ENCODE measurements around the gene NRTN. TPM values are rescaled to one million over a fixed set of nuclear protein-coding genes. Genes with fewer than 3 reads are reported as not detected.

NRTN gene
- polyA plus RNA-seq, 3 donors: not detected

DNA sequence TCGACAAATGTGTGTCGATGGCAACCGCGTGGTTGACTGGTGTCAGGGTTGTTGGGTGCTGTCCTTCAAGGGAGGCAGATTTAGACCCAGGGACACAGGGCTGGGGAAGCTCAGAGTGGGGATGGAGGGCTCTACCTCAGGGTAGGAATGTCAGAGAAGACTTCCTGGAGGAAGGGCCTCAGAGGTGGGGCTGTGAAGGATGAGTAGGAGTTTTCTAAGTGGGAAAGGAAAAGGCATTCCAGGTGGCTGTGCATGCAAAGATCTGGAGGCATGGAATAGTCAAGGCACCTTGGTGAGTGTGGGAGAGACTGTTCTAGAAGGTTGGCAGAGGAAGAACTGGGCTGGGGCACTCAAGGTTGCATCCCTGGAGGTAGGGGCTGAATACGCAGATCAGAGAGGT, 2.0 kb downstream of the NRTN start:
- H3K27me3 Mint-ChIP-seq (ENCODE audit: low read depth in 3 of 3): peaks cover 44 to 57% (median 55%) of the 10 kb centered on the region in 3 donors
- Histone ChIP-seq H3K27me3 (ENCODE audit: control insufficient read depth in 2 of 2, insufficient read depth in 2 of 2, low read length in 2 of 2) (peaks cover 10 to 48% of the 10 kb centered on the region in 2 donors), H3K27ac (ENCODE audit: low read depth in 1 of 2, low read length in 2 of 2) (no peak overlapping the region), H2AFZ (ENCODE audit: insufficient read depth, low read depth, low read length, poor library complexity, severe bottlenecking) (no peak overlapping the region), H3K36me3 (replicated peaks in 1 of 2; ENCODE audit: control insufficient read depth in 1 of 2, insufficient read depth in 2 of 2, low read length in 2 of 2) (no peaks in the 10 kb centered on the region), H3K9me3 (replicated peaks in 1 of 2; ENCODE audit: control insufficient read depth in 1 of 2, insufficient read depth in 1 of 2, low read length in 2 of 2) (peaks cover 10 to 17% of the 10 kb centered on the region in 2 donors), H4K20me1 (ENCODE audit: insufficient read depth, low read length) (no peaks in the 10 kb centered on the region), H3K79me2 (ENCODE audit: insufficient read depth, low read length) (no peaks in the 10 kb centered on the region), H3K4me2 (replicated peaks; ENCODE audit: extremely low read depth, low read length, poor library complexity, severe bottlenecking) (no peak overlapping the region), H3K9ac (ENCODE audit: insufficient read depth, low read length, poor library complexity, severe bottlenecking) (no peak overlapping the region), H3K4me3 (replicated peaks in 1 of 3; ENCODE audit: low read depth in 2 of 3, low read length in 3 of 3) (no peak overlapping the region), H3K4me1 (ENCODE audit: control insufficient read depth in 1 of 2, insufficient read depth in 2 of 2, low read length in 2 of 2) (peaks cover 15 to 16% of the 10 kb centered on the region in 2 donors)
- H3K9me3 Mint-ChIP-seq: peaks cover 0 to 22% (median 13%) of the 10 kb centered on the region in 7 donors
- peak overlapping the region in 1 of 7 donors; percentile 69 for H3K27ac Mint-ChIP-seq
- WGBS (ENCODE audit: insufficient coverage): 100% methylated on average over 1 of the region's 5 CpGs
- H3K36me3 Mint-ChIP-seq: peaks cover 0 to 6% of the 10 kb centered on the region in 2 donors
- peaks cover 22% of the 10 kb centered on the region for H3K4me1 Mint-ChIP-seq
- DNase-seq: no peak
- TF ChIP-seq CTCF (IDR thresholded peaks at IDR 0.05): no peak
- intact Hi-C loops (cut with micrococcal nuclease): loop anchor here in 1 of 2 donors (5.0 to 10.0 kb wide), 2 partner anchors 85 to 218 kb away; no protein-coding TSS in a partner anchor
- H3K4me3 Mint-ChIP-seq: peak overlapping the region in 1 of 2 donors; percentile 21

DNA sequence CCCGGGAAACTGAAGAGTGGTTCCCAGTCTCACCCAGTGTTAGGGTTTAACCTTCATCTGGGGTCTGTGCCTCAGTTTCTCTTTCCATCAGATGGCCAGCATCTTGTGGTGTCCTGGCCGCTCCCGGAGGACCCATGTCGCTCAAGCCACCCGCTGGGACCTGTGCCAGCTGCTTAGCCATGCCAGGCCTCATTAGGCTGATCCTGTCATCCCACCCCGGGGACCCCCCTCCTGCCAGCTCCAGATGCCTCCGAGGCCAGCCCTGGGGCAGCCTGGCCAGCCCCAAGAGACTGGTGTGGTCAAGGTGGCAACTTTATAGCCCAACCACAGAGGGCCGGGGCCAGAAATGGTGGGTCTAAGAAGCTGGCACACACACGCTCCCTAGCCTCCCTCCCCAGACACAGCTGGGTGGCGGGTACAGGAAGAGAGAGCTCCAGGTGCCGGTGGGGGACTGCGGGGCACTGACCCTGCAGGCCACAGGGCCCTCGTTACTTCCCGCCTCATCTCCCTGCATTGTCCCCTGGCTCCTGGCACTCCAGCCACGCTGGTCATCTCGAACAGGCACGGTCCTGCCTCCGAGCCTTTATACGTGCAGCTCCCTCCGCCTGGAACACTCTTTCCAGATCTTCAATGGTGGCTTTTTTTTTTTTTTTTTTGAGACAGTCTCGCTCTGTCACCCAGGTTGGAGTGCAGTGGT, 3.4 kb downstream of the NRTN start:
- no peaks in the 10 kb centered on the region for H4K20me1 ChIP-seq (ENCODE audit: insufficient read depth, low read length)
- H3K4me1 Mint-ChIP-seq: peaks cover 19% of the 10 kb centered on the region
- no peak overlapping the region for H3K4me3 Mint-ChIP-seq
- H3K9ac ChIP-seq (ENCODE audit: insufficient read depth, low read length, poor library complexity, severe bottlenecking): no peak overlapping the region
- H2AFZ ChIP-seq (ENCODE audit: insufficient read depth, low read depth, low read length, poor library complexity, severe bottlenecking): no peak overlapping the region
- intact Hi-C loops (cut with micrococcal nuclease): loop anchor here in 1 of 2 donors (5.0 to 10.0 kb wide), 2 partner anchors 84 to 217 kb away; no protein-coding TSS in a partner anchor
- H3K36me3 ChIP-seq (replicated peaks in 1 of 2; ENCODE audit: control insufficient read depth in 1 of 2, insufficient read depth in 2 of 2, low read length in 2 of 2): no peaks in the 10 kb centered on the region
- H3K36me3 Mint-ChIP-seq: peaks cover 0 to 6% of the 10 kb centered on the region in 2 donors
- H3K4me1 ChIP-seq (ENCODE audit: control insufficient read depth in 1 of 2, insufficient read depth in 2 of 2, low read length in 2 of 2): peaks cover 14% of the 10 kb centered on the region in 2 donors
- H3K27ac Mint-ChIP-seq: no peak overlapping the region
- H3K27ac ChIP-seq (ENCODE audit: low read depth in 1 of 2, low read length in 2 of 2): no peak overlapping the region
- no peak overlapping the region for H3K4me3 ChIP-seq (replicated peaks in 1 of 3; ENCODE audit: low read depth in 2 of 3, low read length in 3 of 3)
- no peak for TF ChIP-seq CTCF (IDR thresholded peaks at IDR 0.05)
- H3K79me2 ChIP-seq (ENCODE audit: insufficient read depth, low read length): no peaks in the 10 kb centered on the region
- H3K27me3 Mint-ChIP-seq (ENCODE audit: low read depth in 3 of 3): peaks cover 32 to 43% (median 42%) of the 10 kb centered on the region in 3 donors
- peaks cover 0 to 20% (median 13%) of the 10 kb centered on the region in 7 donors for H3K9me3 Mint-ChIP-seq
- peaks cover 10 to 34% of the 10 kb centered on the region in 2 donors for H3K27me3 ChIP-seq (ENCODE audit: control insufficient read depth in 2 of 2, insufficient read depth in 2 of 2, low read length in 2 of 2)
- 85% methylated on average over 12 of the region's 21 CpGs for WGBS (ENCODE audit: insufficient coverage)
- peaks cover 10 to 17% of the 10 kb centered on the region in 2 donors for H3K9me3 ChIP-seq (replicated peaks in 1 of 2; ENCODE audit: control insufficient read depth in 1 of 2, insufficient read depth in 1 of 2, low read length in 2 of 2)
- DNase-seq: no peak
- H3K4me2 ChIP-seq (replicated peaks; ENCODE audit: extremely low read depth, low read length, poor library complexity, severe bottlenecking): no peak overlapping the region
